Measurements from ENCODE around the gene OSBPL6. TPM values are rescaled to one million over a fixed set of nuclear protein-coding genes. Genes with fewer than 3 reads are reported as not detected.

OSBPL6 gene
- total RNA-seq, 4 donors from 2014 or later = 1.5 to 4.0 (median 3.1) TPM

- TF ChIP-seq POLR2AphosphoS5 (IDR thresholded peaks at IDR 0.05) (no peak), POLR2A (IDR thresholded peaks at IDR 0.05) (no peak), EP300 (IDR thresholded peaks at IDR 0.05) (no peak), CTCF (IDR thresholded peaks at IDR 0.05) (no peak)
- Histone ChIP-seq H3K9me3 (no peaks in the 10 kb centered on the region), H3K4me3 (peak overlapping the region in 1 of 2 donors; percentile 64), H3K27ac (peak overlapping the region in 2 of 4 donors; percentile 94 to 96), H3K27me3 (no peaks in the 10 kb centered on the region), H3K36me3 (peaks cover 0 to 40% of the 10 kb centered on the region in 2 donors), H3K4me1 (peaks cover 3 to 35% (median 12%) of the 10 kb centered on the region in 3 donors)
- 40 to 46% methylated on average over 4 of the region's 4 CpGs for WGBS, 2 donors (ENCODE audit: low coverage in 1 of 2)
- no peak for ATAC-seq
These were observed 254.8 kb downstream of the OSBPL6 start for GRCh38 chr2:178448968-178449661.

GRCh38 chr2:178449700-178450523 is 255.6 kb downstream of the OSBPL6 start:
- no peak for TF ChIP-seq POLR2A (IDR thresholded peaks at IDR 0.05)
- TF ChIP-seq EP300 (IDR thresholded peaks at IDR 0.05) = no peak
- no peak for TF ChIP-seq POLR2AphosphoS5 (IDR thresholded peaks at IDR 0.05)
- TF ChIP-seq CTCF (IDR thresholded peaks at IDR 0.05) = no peak

GRCh38 chr2:178450524-178450773 is 256.1 kb downstream of the OSBPL6 start:
- peak overlapping the region; percentile 48 to 64 for H3K4me3 ChIP-seq
- peaks cover 3 to 35% (median 12%) of the 10 kb centered on the region in 3 donors for H3K4me1 ChIP-seq
- no CpG with 5 or more reads among the region's 25 CpGs for WGBS, 2 donors (ENCODE audit: low coverage in 1 of 2)
- TF ChIP-seq CTCF (IDR thresholded peaks at IDR 0.05) = no peak
- TF ChIP-seq POLR2A (IDR thresholded peaks at IDR 0.05) = no peak
- TF ChIP-seq EP300 (IDR thresholded peaks at IDR 0.05) = no peak
- no peak for TF ChIP-seq POLR2AphosphoS5 (IDR thresholded peaks at IDR 0.05)
- H3K36me3 ChIP-seq = peaks cover 0 to 26% of the 10 kb centered on the region in 2 donors
- H3K27ac ChIP-seq = peak overlapping the region; percentile 75 to 96 (median 95)
- H3K27me3 ChIP-seq = no peaks in the 10 kb centered on the region
- no peak for ATAC-seq
- H3K9me3 ChIP-seq = no peaks in the 10 kb centered on the region

More at GRCh38 chr2:178449700-178450523, 255.6 kb downstream of the OSBPL6 start:
- H3K9me3 ChIP-seq = no peaks in the 10 kb centered on the region
- peak overlapping the region; percentile 75 to 96 (median 95) for H3K27ac ChIP-seq
- peak overlapping the region; percentile 48 to 64 for H3K4me3 ChIP-seq
- no peaks in the 10 kb centered on the region for H3K27me3 ChIP-seq
- WGBS, 2 donors (ENCODE audit: low coverage in 1 of 2) = 8 to 12% methylated on average over 8 to 17 of the region's 18 CpGs
- no peak for ATAC-seq
- peaks cover 3 to 35% (median 12%) of the 10 kb centered on the region in 3 donors for H3K4me1 ChIP-seq
- H3K36me3 ChIP-seq = peaks cover 0 to 32% of the 10 kb centered on the region in 2 donors

GRCh38 chr2:178450774-178451525 is 256.6 kb downstream of the OSBPL6 start, which contains the start of the genes PJVK and PRKRA:
PJVK (plus strand) TSS chr2:178451378; CDS start chr2:178453410, 2,032 bp downstream.
PRKRA (minus strand) TSS chr2:178451175; CDS start chr2:178451030, 145 bp downstream.
- Histone ChIP-seq H3K9me3 (no peaks in the 10 kb centered on the region), H3K4me1 (peaks cover 3 to 35% (median 12%) of the 10 kb centered on the region in 3 donors), H3K4me3 (peak within 1 kb of the TSS; percentile 48 to 64), H3K27me3 (no peaks in the 10 kb centered on the region), H3K36me3 (peaks cover 0 to 21% of the 10 kb centered on the region in 2 donors), H3K27ac (peak within 1 kb of the TSS; percentile 81 to 96 (median 95))
- ATAC-seq = peak; percentile 98
- TF ChIP-seq POLR2A (IDR thresholded peaks at IDR 0.05) (peak; percentile 92 to 93), CTCF (IDR thresholded peaks at IDR 0.05) (peak in 2 of 4 experiments; percentile 20 to 45), POLR2AphosphoS5 (IDR thresholded peaks at IDR 0.05) (peak; percentile 87), EP300 (IDR thresholded peaks at IDR 0.05) (no peak)
- no CpG with 5 or more reads among the region's 76 CpGs for WGBS, 2 donors (ENCODE audit: low coverage in 1 of 2)

Measured in gastroesophageal sphincter (tissue), 4 donors.